ENCODE measurements around the gene PRG3.
"Not testable (repeated sequence)": the region's sequence is repeated elsewhere in the genome, so short reads cannot be mapped to it uniquely, and the experiment has no call there.

The PRG3 gene

DNA sequence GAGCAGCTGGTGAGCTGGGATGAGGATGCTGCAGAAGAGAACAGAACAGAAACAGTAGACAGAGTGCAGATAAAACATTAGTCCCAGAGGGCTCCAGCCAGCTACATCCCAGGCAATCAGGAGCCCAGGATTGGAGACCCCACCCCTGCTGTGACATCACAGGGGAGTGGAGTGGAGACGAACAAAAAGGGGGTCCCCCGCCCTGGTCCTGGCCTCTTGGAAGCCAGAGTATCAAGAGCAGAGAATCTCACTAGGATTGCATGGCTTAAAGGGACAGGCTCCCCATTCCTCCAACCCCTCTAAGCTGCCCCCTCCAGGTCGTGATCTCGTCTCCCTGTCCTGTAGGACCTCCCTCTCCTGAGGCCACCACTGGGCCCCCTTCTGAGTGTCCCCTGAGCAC, 42.8 kb downstream of the PRG3 start, which contains the start of gene P2RX3:
Gene P2RX3, plus strand, starts transcription at position 211 of the 400 bp plus-strand sequence. CDS start 199 bp downstream, outside the sequence.
- DNase-seq (ENCODE audit: low read depth, low spot score): no peak

DNA sequence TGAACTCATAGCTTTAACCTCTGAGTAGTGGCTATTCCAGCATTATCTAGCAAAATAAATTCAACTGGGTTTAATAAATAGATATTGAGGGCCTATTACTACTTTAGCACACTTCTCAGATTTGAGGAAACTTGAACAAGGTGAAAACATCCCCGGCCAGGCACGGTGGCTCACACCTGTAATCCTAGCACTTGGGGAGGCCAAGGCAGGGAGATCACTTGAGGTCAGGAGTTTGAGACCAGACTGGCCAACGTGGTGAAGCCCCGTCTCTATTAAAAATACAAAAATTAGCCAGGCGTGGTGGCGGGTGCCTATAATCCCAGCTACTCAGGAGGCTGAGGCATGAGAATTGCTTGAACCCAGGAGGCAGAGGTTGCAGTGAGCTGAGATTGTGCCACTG, 44.1 kb downstream of the PRG3 start:
- DNase-seq (ENCODE audit: low read depth, low spot score): not testable (repeated sequence)

DNA sequence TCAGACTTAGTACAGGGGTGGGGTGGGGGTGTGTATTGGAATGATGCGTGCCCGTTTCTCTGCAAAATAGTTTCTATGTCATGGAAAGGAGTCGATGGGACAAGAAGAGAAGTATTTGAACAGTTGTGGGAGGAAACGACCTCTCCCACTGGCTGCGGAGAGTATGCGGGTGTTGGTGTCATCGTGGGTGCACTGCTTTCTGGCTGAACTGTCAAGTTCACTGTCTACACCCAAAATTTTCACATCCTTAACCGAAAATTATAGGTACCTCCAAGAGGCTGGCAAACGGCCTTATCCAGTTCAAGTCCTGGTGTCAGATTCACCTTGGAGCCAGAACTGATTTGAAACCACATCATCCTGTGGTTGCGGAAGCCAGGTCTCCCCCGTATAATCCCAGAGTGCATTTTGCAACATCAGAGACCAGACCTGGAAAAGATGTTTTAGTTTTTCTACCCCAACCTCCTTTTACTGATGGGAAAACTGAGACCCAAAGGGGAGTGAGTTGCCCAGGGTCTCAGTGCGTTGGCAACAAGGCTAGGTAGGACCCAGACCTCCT, 44.8 kb downstream of the PRG3 start:
- no peak for DNase-seq (ENCODE audit: low read depth, low spot score)

DNA sequence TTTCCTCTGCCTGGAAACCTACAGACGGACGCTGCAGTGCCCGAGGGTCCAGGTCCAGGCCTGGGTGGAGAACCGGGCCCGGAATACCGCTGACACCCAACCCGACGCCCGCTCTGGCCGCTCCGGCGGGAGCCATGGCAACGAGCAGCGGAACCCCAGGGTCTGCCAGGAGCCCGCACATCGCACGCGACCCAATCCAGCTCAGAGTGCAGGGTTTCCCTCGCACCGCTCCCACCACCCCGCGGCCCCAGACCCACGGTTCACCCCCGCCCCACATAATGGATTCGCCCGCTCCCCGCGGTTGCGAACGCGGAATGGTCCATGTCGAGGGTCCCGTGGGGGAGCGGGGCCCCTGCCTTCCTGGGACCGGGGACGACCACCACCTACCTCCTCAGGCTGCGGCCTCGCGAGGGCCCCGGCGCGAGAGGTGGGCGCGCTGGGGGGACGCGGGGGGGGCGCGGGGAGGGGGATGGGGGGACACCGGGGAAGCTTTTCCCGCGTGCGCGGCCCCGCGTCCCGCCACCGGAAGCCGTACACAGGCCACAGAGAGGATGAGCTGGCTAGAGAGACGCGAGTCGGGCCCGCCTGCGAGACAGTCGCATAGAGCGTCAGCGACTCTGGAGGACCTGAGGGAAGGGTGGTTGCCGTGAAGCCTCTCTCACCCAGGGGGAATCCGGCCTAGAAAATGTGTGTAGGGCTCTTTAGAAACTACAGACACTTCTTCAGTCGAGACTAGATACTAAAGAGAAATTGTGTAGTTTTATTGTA, 45.4 kb downstream of the PRG3 start, which contains the start of gene SSRP1:
Gene SSRP1, minus strand, starts transcription at position 550 of the 768 bp plus-strand sequence. CDS start 771 bp downstream, outside the sequence.
- DNase-seq (ENCODE audit: low read depth, low spot score): peak; percentile 93

DNA sequence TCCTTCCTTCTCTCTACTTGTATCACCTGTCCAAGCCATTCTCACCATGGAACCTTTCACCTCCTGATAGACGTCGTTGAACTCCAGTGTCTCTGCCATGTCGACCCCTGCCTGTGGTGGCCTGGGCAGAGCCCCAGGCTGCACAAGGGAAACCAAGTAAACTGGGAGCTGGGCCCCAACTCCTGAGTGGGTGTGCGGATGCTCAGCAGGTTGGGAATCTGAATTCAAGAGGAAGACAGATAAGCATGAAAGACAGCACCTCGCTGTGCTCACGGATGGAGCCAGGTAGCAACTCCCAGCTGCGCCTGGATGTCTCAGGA, 46.0 kb downstream of the PRG3 start:
- DNase-seq (ENCODE audit: low read depth, low spot score): no peak

DNA sequence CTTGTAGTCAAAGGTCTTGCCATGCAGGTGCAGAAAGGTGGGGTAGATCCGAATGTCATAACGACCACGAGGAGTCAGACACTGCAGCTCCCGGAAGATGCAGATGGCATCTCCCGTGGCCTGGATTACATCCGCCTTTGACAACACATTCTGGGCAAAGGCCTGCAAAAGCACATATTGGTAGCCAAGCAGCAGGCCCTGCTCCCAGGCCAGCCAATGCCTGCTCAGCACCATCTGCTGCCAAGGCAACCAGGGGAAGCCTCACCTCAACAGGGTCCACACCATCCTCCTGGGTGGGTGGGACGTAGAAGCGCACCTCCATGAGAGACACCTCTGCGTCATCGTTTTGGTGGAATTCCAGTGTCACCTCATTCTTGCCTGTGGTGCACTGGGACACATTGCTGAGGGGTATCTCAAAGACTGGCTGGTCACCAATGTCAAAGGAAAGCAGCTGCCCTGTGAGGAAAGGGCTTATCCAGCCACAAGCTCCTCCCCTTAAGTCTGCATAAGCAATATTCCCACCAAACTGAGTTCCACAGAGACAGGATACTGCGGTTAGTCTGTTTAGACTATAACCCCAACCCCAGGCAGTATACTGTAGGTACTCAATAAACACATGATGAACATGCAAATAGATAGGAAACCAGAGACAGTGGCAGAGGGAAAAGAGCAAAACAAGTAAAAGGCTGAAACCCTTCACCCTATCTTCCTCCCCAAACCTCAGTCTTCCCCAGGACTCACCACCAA, 48.1 kb downstream of the PRG3 start:
- DNase-seq (ENCODE audit: low read depth, low spot score): no peak

DNA sequence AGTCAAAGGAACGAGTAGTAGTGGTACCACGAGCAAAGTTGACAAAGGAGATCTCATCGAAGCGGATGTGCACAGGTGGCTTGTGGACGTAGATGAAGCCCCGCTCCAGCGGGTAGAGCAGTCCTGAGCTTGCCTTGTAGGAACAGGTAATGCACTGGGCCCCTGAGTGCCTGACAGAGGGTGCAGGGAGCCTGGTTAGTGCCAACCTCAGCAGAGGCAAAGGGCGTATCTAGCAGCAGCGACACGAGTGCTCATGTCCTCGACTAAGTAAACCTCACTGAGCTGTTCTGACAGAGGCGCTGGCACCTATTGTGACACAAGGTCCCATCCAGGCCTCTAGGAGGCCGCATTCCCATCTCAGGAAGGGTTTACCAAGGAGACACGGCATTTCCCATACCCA, 49.2 kb downstream of the PRG3 start:
- no peak for DNase-seq (ENCODE audit: low read depth, low spot score)

DNA sequence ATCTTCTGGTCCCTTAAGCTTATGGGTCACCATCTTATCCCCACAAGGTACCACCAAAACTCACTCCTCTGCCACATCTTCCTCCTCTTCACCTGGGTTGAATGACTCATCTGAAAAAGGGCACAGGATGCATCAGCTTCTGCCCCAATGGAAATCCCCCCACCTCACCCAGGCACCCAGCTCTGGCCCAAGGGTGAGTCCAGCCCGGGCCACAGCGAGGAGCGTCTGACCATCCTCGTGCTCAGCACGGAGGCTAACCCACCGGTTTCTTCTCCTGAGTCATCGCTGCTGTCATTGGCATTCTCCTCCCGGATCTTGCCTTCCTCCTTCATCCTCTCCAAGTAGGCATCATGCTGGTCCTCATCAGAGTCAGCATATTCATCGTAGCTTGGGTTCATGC, 50.9 kb downstream of the PRG3 start:
- no peak for DNase-seq (ENCODE audit: low read depth, low spot score)

DNA sequence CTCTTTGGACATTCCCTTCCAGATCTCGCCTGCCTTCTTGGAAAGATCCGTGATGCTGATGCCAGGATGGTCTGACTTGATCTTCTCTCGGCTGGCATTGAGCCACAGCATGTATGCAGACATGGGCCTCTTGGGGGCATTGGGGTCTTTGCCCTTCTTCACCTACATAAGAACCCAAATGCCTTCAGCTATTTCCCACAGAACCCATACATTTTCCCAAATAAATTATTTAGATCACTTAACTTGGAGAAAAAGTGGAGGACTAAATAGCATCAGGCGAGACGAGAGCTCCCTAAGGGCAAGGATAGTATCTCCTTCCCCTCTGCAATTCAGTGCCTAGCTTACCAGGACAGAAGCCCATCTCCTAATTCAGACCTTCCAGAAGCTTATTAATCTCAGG, 53.2 kb downstream of the PRG3 start:
- DNase-seq (ENCODE audit: low read depth, low spot score): no peak

Measured in astrocyte of the hippocampus (primary cell).